Measurements from ENCODE around the gene CPXM2. TPM values are rescaled to one million over a fixed set of nuclear protein-coding genes. Genes with fewer than 3 reads are reported as not detected.

Gene CPXM2
- total and polyA plus RNA-seq, 4 donors: 0.05 to 0.92 (median 0.44) TPM

DNA sequence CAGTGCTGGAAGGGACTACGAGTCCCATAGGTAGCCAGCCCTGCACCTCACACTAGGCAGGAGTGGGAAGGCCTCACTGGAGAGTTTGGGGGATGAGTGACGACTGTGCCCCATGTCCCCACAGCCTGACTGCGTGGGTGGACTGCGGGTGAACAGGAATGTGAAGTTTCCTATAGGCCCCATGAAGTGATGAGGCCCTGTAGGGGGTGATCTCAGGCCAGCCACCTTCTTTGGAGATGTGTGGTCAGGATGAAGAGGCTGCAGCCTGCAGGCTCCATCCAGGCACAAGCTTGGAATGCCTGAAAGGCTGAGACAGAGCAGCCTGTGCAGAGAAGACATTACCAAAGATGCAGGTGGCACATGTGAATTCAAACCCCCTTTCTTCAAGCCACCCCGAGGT is 94.9 kb downstream of the CPXM2 start:
- H3K9ac ChIP-seq (ENCODE audit: low read depth in 1 of 2, low read length in 2 of 2): no peak overlapping the region
- no peaks in the 10 kb centered on the region for H3K4me1 ChIP-seq (ENCODE audit: control insufficient read depth in 4 of 4, insufficient read depth in 4 of 4, low read length in 3 of 4)
- H3K4me3 ChIP-seq (ENCODE audit: low read depth in 1 of 3, low read length in 3 of 3): no peak overlapping the region
- WGBS: 75% methylated on average over 5 of the region's 5 CpGs
- H3K9me3 ChIP-seq (ENCODE audit: control insufficient read depth in 4 of 4, low read length in 3 of 4): no peaks in the 10 kb centered on the region
- TF ChIP-seq HNF4A (conservative IDR thresholded peaks at IDR 0.05) (no peak), RXRA (IDR thresholded peaks at IDR 0.05) (no peak), YY1 (IDR thresholded peaks at IDR 0.05) (no peak), FOXA1 (IDR thresholded peaks at IDR 0.05) (no peak), NR2F2 (IDR thresholded peaks at IDR 0.05) (no peak), TAF1 (conservative IDR thresholded peaks at IDR 0.05) (no peak), SP1 (IDR thresholded peaks at IDR 0.05) (no peak), HNF4G (IDR thresholded peaks at IDR 0.05) (no peak), RAD21 (IDR thresholded peaks at IDR 0.05) (no peak)
- TF ChIP-seq, protein P1, sequence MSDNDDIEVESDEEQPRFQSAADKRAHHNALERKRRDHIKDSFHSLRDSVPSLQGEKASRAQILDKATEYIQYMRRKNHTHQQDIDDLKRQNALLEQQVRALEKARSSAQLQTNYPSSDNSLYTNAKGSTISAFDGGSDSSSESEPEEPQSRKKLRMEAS (IDR thresholded peaks at IDR 0.05): no peak
- TF ChIP-seq, protein P2, sequence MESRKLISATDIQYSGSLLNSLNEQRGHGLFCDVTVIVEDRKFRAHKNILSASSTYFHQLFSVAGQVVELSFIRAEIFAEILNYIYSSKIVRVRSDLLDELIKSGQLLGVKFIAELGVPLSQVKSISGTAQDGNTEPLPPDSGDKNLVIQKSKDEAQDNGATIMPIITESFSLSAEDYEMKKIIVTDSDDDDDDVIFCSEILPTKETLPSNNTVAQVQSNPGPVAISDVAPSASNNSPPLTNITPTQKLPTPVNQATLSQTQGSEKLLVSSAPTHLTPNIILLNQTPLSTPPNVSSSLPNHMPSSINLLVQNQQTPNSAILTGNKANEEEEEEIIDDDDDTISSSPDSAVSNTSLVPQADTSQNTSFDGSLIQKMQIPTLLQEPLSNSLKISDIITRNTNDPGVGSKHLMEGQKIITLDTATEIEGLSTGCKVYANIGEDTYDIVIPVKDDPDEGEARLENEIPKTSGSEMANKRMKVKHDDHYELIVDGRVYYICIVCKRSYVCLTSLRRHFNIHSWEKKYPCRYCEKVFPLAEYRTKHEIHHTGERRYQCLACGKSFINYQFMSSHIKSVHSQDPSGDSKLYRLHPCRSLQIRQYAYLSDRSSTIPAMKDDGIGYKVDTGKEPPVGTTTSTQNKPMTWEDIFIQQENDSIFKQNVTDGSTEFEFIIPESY (IDR thresholded peaks at IDR 0.05): no peak
- TF ChIP-seq, protein P3, sequence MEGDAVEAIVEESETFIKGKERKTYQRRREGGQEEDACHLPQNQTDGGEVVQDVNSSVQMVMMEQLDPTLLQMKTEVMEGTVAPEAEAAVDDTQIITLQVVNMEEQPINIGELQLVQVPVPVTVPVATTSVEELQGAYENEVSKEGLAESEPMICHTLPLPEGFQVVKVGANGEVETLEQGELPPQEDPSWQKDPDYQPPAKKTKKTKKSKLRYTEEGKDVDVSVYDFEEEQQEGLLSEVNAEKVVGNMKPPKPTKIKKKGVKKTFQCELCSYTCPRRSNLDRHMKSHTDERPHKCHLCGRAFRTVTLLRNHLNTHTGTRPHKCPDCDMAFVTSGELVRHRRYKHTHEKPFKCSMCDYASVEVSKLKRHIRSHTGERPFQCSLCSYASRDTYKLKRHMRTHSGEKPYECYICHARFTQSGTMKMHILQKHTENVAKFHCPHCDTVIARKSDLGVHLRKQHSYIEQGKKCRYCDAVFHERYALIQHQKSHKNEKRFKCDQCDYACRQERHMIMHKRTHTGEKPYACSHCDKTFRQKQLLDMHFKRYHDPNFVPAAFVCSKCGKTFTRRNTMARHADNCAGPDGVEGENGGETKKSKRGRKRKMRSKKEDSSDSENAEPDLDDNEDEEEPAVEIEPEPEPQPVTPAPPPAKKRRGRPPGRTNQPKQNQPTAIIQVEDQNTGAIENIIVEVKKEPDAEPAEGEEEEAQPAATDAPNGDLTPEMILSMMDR (IDR thresholded peaks at IDR 0.05; ENCODE audit: low read depth, low read length, missing input control): no peak
- TF ChIP-seq, protein P4, sequence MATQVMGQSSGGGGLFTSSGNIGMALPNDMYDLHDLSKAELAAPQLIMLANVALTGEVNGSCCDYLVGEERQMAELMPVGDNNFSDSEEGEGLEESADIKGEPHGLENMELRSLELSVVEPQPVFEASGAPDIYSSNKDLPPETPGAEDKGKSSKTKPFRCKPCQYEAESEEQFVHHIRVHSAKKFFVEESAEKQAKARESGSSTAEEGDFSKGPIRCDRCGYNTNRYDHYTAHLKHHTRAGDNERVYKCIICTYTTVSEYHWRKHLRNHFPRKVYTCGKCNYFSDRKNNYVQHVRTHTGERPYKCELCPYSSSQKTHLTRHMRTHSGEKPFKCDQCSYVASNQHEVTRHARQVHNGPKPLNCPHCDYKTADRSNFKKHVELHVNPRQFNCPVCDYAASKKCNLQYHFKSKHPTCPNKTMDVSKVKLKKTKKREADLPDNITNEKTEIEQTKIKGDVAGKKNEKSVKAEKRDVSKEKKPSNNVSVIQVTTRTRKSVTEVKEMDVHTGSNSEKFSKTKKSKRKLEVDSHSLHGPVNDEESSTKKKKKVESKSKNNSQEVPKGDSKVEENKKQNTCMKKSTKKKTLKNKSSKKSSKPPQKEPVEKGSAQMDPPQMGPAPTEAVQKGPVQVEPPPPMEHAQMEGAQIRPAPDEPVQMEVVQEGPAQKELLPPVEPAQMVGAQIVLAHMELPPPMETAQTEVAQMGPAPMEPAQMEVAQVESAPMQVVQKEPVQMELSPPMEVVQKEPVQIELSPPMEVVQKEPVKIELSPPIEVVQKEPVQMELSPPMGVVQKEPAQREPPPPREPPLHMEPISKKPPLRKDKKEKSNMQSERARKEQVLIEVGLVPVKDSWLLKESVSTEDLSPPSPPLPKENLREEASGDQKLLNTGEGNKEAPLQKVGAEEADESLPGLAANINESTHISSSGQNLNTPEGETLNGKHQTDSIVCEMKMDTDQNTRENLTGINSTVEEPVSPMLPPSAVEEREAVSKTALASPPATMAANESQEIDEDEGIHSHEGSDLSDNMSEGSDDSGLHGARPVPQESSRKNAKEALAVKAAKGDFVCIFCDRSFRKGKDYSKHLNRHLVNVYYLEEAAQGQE (IDR thresholded peaks at IDR 0.05): no peak
- H3K36me3 ChIP-seq (ENCODE audit: control insufficient read depth in 4 of 4, insufficient read depth in 3 of 4, low read depth in 1 of 4, low read length in 3 of 4): no peaks in the 10 kb centered on the region
- no peaks in the 10 kb centered on the region for H3K27me3 ChIP-seq (ENCODE audit: control insufficient read depth in 4 of 4, insufficient read depth in 4 of 4, low read length in 3 of 4)
- H3K27ac ChIP-seq (ENCODE audit: low read depth in 1 of 2, low read length in 2 of 2): no peak overlapping the region
- no peak for DNase-seq (ENCODE audit: low spot score)

DNA sequence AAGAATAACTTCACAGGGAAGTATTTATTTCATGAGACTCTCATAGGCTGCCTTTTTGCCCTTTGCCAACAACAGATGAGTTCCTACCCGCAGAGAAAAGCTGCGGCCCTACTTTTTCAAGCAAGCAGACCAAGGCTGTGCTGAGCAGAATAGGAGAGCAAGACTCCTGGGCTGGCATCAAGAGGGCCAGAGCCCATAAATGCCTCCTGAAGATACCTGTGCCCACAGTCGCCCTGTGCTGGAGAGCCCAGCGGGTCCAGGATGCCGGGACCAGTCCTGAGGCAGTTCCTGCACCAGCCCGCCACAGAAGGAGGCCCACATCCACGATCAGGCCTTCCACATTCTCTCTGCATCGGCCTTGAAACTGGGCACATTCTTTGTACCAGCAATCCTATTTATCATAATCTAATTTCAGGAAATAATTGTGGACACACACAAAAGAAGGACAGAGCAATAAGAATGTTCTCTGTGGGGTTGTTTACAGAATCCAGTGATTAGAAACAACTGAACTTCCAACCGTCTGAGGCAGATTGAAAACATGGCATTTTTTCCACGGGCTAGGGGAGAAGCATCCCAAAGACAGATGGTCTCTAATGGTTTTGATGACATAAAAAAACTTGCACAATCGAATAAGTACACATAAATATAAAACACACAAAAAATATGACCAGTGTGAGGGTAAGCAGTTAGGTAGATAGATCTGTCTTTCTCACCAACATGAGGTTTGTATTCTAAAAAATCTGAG is 95.6 kb downstream of the CPXM2 start:
- no peak for TF ChIP-seq HNF4A (conservative IDR thresholded peaks at IDR 0.05)
- TF ChIP-seq NR2F2 (IDR thresholded peaks at IDR 0.05): no peak
- TF ChIP-seq EGR1 (IDR thresholded peaks at IDR 0.05; ENCODE audit: low read depth in 2 of 2): no peak
- TF ChIP-seq, protein P2 (IDR thresholded peaks at IDR 0.05): no peak
- no peaks in the 10 kb centered on the region for H3K36me3 ChIP-seq (ENCODE audit: control insufficient read depth in 4 of 4, insufficient read depth in 3 of 4, low read depth in 1 of 4, low read length in 3 of 4)
- H3K9ac ChIP-seq (ENCODE audit: low read depth in 1 of 2, low read length in 2 of 2): no peak overlapping the region
- WGBS: 81% methylated on average over 11 of the region's 11 CpGs
- H3K27ac ChIP-seq (ENCODE audit: low read depth in 1 of 2, low read length in 2 of 2): no peak overlapping the region
- DNase-seq (ENCODE audit: low spot score): no peak
- H3K9me3 ChIP-seq (ENCODE audit: control insufficient read depth in 4 of 4, low read length in 3 of 4): no peaks in the 10 kb centered on the region
- H3K4me1 ChIP-seq (ENCODE audit: control insufficient read depth in 4 of 4, insufficient read depth in 4 of 4, low read length in 3 of 4): no peaks in the 10 kb centered on the region
- H3K4me3 ChIP-seq (ENCODE audit: low read depth in 1 of 3, low read length in 3 of 3): no peak overlapping the region
- H3K27me3 ChIP-seq (ENCODE audit: control insufficient read depth in 4 of 4, insufficient read depth in 4 of 4, low read length in 3 of 4): no peaks in the 10 kb centered on the region
